ENCODE results near the gene KCNMA1. TPM values are rescaled to one million over a fixed set of nuclear protein-coding genes. Genes with fewer than 3 reads are reported as not detected.

The KCNMA1 gene
- total RNA-seq, 1 experiment from 2014 or later = 0.49 TPM

- intact Hi-C loops (cut with micrococcal nuclease) = no loop called here
- ATAC-seq (no peak), DNase-seq (ENCODE audit: low read depth, low spot score) (no peak)
- ChIA-PET POLR2A (no interaction called here), RAD21 (ENCODE audit: low non-redundant PET in 1 of 2, low total read pairs in 2 of 2, uncharacterized antibody in 2 of 2, unreplicated experiment in 2 of 2) (interaction anchor here (0.6 to 1.3 kb wide), 2 partner anchors 342 to 473 kb away, joined by 3 read pairs; no protein-coding TSS in a partner anchor), CTCF (interaction anchor here (1.2 kb wide), 1 partner anchor 464 kb away, joined by 4 read pairs; no protein-coding TSS in a partner anchor)
- no TSS peak for BruUV-seq (replicated peaks)
- H3K9me2 ChIP-seq (ENCODE audit: insufficient read depth) = no peaks in the 10 kb centered on the region
- no peak overlapping the region for H3K27ac ChIP-seq (ENCODE audit: low read depth, low read length)
- no peak overlapping the region for H3K4me2 ChIP-seq (ENCODE audit: low read length)
- H3K4me3 ChIP-seq (replicated peaks in 1 of 2; ENCODE audit: low read depth in 1 of 2, low read length in 2 of 2) = no peak overlapping the region
- H3K36me3 ChIP-seq (ENCODE audit: control insufficient read depth in 1 of 2, insufficient read depth in 2 of 2, low read length in 2 of 2) = no peaks in the 10 kb centered on the region
- no peaks in the 10 kb centered on the region for H3K9me3 ChIP-seq (ENCODE audit: control insufficient read depth in 1 of 2, insufficient read depth in 1 of 2, low read depth in 1 of 2, low read length in 2 of 2)
- H3K9ac ChIP-seq (ENCODE audit: low read length) = no peak overlapping the region
- no peaks in the 10 kb centered on the region for H3K79me2 ChIP-seq (ENCODE audit: insufficient read depth, low read length)
- H2AFZ ChIP-seq (ENCODE audit: low read depth, low read length, poor library complexity, severe bottlenecking) = no peak overlapping the region
- peaks cover 3% of the 10 kb centered on the region; the same call in 1 of the 2 replicates for H3K27me3 ChIP-seq (ENCODE audit: insufficient read depth, low read length)
- no peak for TF ChIP-seq TCF7L2 (IDR thresholded peaks at IDR 0.05; ENCODE audit: borderline replicate concordance, extremely low read depth, insufficient read depth, insufficient read length)
- TF ChIP-seq ATF3 (IDR thresholded peaks at IDR 0.05) = no peak
- no peak for TF ChIP-seq ZFX (IDR thresholded peaks at IDR 0.05)
- TF ChIP-seq SIN3A (IDR thresholded peaks at IDR 0.05; ENCODE audit: low read depth) = no peak
- TF ChIP-seq SRF (IDR thresholded peaks at IDR 0.05; ENCODE audit: low read depth) = no peak
- TF ChIP-seq FOSL1 (IDR thresholded peaks at IDR 0.05; ENCODE audit: low read depth) = no peak
- TF ChIP-seq CBX3 (IDR thresholded peaks at IDR 0.05; ENCODE audit: low read depth) = no peak
- TF ChIP-seq ZBTB33 (IDR thresholded peaks at IDR 0.05; ENCODE audit: extremely low read depth, insufficient replicate concordance, low read length) = no peak
- H3K4me1 ChIP-seq (ENCODE audit: control insufficient read depth in 1 of 2, insufficient read depth in 2 of 2, low read length in 2 of 2) = no peaks in the 10 kb centered on the region
- H4K20me1 ChIP-seq (ENCODE audit: insufficient read depth) = no peaks in the 10 kb centered on the region
Measured at GRCh38 chr10:77638321-77639101, 903 bp upstream of the KCNMA1 start.

Measured in HCT116 (cell line).